ENCODE data around the gene GNG7.
"Not testable (repeated sequence)": the region's sequence is repeated elsewhere in the genome, so short reads cannot be mapped to it uniquely, and the experiment has no call there.

GNG7 gene

GRCh38 chr19:2714531-2715269, 12.2 kb upstream of the GNG7 start:
- no peak for ATAC-seq
- TF ChIP-seq CSDC2 (CRISPR knock-in tag; IDR thresholded peaks at IDR 0.05) = no peak
- no peak for TF ChIP-seq TOX (CRISPR knock-in tag; IDR thresholded peaks at IDR 0.05; ENCODE audit: borderline replicate concordance)
- TF ChIP-seq BACH2 (CRISPR knock-in tag; IDR thresholded peaks at IDR 0.05; ENCODE audit: borderline replicate concordance) = no peak
- TF ChIP-seq OSR1 (CRISPR knock-in tag; IDR thresholded peaks at IDR 0.05) = no peak
- no peak for TF ChIP-seq CSRNP3 (CRISPR knock-in tag; IDR thresholded peaks at IDR 0.05)
- TF ChIP-seq ZFP3 (CRISPR knock-in tag; IDR thresholded peaks at IDR 0.05) = no peak
- no peak for TF ChIP-seq GLIS3 (CRISPR knock-in tag; IDR thresholded peaks at IDR 0.05)
- TF ChIP-seq ARNTL (CRISPR knock-in tag; IDR thresholded peaks at IDR 0.05; ENCODE audit: borderline replicate concordance, low read depth) = no peak
- no peak for TF ChIP-seq ZC3H10 (CRISPR knock-in tag; IDR thresholded peaks at IDR 0.05)
- no peak for TF ChIP-seq POU6F1 (CRISPR knock-in tag; IDR thresholded peaks at IDR 0.05; ENCODE audit: borderline replicate concordance, low read depth)
- TF ChIP-seq PATZ1 (CRISPR knock-in tag; IDR thresholded peaks at IDR 0.05; ENCODE audit: borderline replicate concordance) = no peak
- no peak for TF ChIP-seq ZNF70 (CRISPR knock-in tag; IDR thresholded peaks at IDR 0.05)

GRCh38 chr19:2714102-2714501, 11.6 kb upstream of the GNG7 start:
- not testable (repeated sequence) for ATAC-seq

- not testable (repeated sequence) for ATAC-seq
Observed at GRCh38 chr19:2713170-2713569, 10.7 kb upstream of the GNG7 start.

GRCh38 chr19:2711875-2712205, 9.3 kb upstream of the GNG7 start:
- ATAC-seq = no peak
- TF ChIP-seq ZC3H10 (CRISPR knock-in tag; IDR thresholded peaks at IDR 0.05) (no peak), ARNTL (CRISPR knock-in tag; IDR thresholded peaks at IDR 0.05; ENCODE audit: borderline replicate concordance, low read depth) (no peak), RARB (CRISPR knock-in tag; IDR thresholded peaks at IDR 0.05) (no peak), PATZ1 (CRISPR knock-in tag; IDR thresholded peaks at IDR 0.05; ENCODE audit: borderline replicate concordance) (no peak)

- ATAC-seq = peak; percentile 65
- no peak for TF ChIP-seq SNAI2 (CRISPR knock-in tag; IDR thresholded peaks at IDR 0.05)
- TF ChIP-seq PATZ1 (CRISPR knock-in tag; IDR thresholded peaks at IDR 0.05; ENCODE audit: borderline replicate concordance) = no peak
Observed at GRCh38 chr19:2711172-2711874, 8.8 kb upstream of the GNG7 start.
